OCI-LY7 (cell line): ENCODE measurements around the gene C14orf132. TPM values are rescaled to one million over a fixed set of nuclear protein-coding genes. Genes with fewer than 3 reads are reported as not detected.

Experiments
- BruUV-seq: library from RNA; stranded (reverse); fragments of 400-500 nt; replicated peaks from 2 replicates; lab custom pipeline; 2021; lab: Mats Ljungman, UMichigan
- CTCF ChIA-PET: fragments of 300-600 bp; sonication (Branson Sonifier 250); formaldehyde crosslinking; loops from one replicate; lab custom pipeline; 2022; ENCODE audit warnings: antibody characterized with exemption; ENCODE audit not compliant: unreplicated experiment; lab: Charles Lee
- POLR2A ChIA-PET: fragments of 300-600 bp; sonication (Branson Sonifier 250); formaldehyde crosslinking; loops from one replicate; lab custom pipeline; 2022; ENCODE audit warnings: antibody characterized with exemption; lab: Charles Lee
- DNase-seq: peaks from one replicate; pipeline ENCODE4 v3.0.0-alpha.2; 2015; ENCODE audit warnings: low spot score
- H2AFZ ChIP-seq: fragments of 200-600 bp; sonication (generic), shearing (Covaris generic); 2 replicates; pipeline ENCODE4 v1.6.1; 2014; ENCODE audit warnings: mild to moderate bottlenecking, antibody characterized with exemption, low read length, moderate library complexity
- H3K27ac ChIP-seq: fragments of 200-600 bp; sonication (generic); 2 replicates; pipeline ENCODE4 v1.5.1; 2014; ENCODE audit warnings: mixed run types, low read depth, mild to moderate bottlenecking, moderate library complexity, low read length, inconsistent platforms; ENCODE audit not compliant: poor library complexity, severe bottlenecking
- H3K36me3 ChIP-seq: fragments of 200-600 bp; sonication (generic); 2 replicates; pipeline ENCODE4 v1.6.1; 2014; ENCODE audit warnings: mild to moderate bottlenecking, antibody characterized with exemption, low read length, moderate library complexity, mixed read lengths; ENCODE audit not compliant: insufficient read depth
- H3K4me1 ChIP-seq: fragments of 200-600 bp; sonication (generic); 2 replicates; pipeline ENCODE4 v1.5.1; 2014; ENCODE audit warnings: mild to moderate bottlenecking, low read length; ENCODE audit not compliant: insufficient read depth, poor library complexity, severe bottlenecking
- H3K4me2 ChIP-seq: fragments of 200-600 bp; sonication (generic); 2 replicates; pipeline ENCODE4 v1.6.1; 2014; ENCODE audit warnings: mild to moderate bottlenecking, low read length
- H3K4me3 ChIP-seq: fragments of 200-600 bp; sonication (generic); 2 replicates; pipeline ENCODE4 v1.5.1; 2014; ENCODE audit warnings: mild to moderate bottlenecking, low read depth, low read length; ENCODE audit not compliant: poor library complexity, severe bottlenecking
- H3K79me2 ChIP-seq: fragments of 200-600 bp; sonication (generic); 2 replicates; pipeline ENCODE4 v1.6.1; 2016; ENCODE audit warnings: low read depth, mild to moderate bottlenecking, low read length, moderate library complexity, mixed read lengths; ENCODE audit not compliant: insufficient read depth
- H3K9me2 ChIP-seq: fragments of 200-600 bp; sonication (generic); 2 replicates; pipeline ENCODE4 v1.6.1; 2016; ENCODE audit warnings: mild to moderate bottlenecking, low read length, mixed read lengths; ENCODE audit not compliant: insufficient read depth
- H3K9me3 ChIP-seq: fragments of 200-600 bp; sonication (generic); 2 replicates; pipeline ENCODE4 v1.6.1; 2014; ENCODE audit warnings: mild to moderate bottlenecking, mixed run types, low read length, mixed read lengths
- H4K20me1 ChIP-seq: fragments of 200-600 bp; sonication (generic); 2 replicates; pipeline ENCODE4 v1.6.1; 2014; ENCODE audit warnings: mild to moderate bottlenecking, antibody characterized with exemption, low read length, moderate library complexity, mixed read lengths; ENCODE audit not compliant: insufficient read depth
- CTCF ChIP-seq: fragments of 200-600 bp; sonication (generic); conservative IDR thresholded peaks from 2 replicates; pipeline ENCODE4 v1.5.1; 2014; ENCODE audit warnings: mild to moderate bottlenecking, antibody characterized with exemption, low read length, moderate library complexity, mixed read lengths
- EZH2phosphoT487 ChIP-seq: fragments of 200-600 bp; sonication (generic); IDR thresholded peaks from 2 replicates; pipeline ENCODE4 v1.6.1; 2018; ENCODE audit warnings: low read depth, borderline replicate concordance, mild to moderate bottlenecking, mixed run types, antibody characterized with exemption, low read length, moderate library complexity, mixed read lengths
- intact Hi-C: fragments of 100-400 bp; cut with micrococcal nuclease; formaldehyde crosslinking; loops from one replicate; pipeline ENCODE4 v1.10.0; 2022; ENCODE audit not compliant: unreplicated experiment
- total RNA-seq, 2 experiments: library from RNA; depleted of rRNA in 1 of 2; stranded (reverse); fragments of >200 nt in 1 of 2; shearing (Covaris generic) in 1 of 2; gene quantifications; 2 replicates each; pipeline ENCODE4 v1.2.3, GENCODE V29; 2014 to 2022

Gene C14orf132
- total RNA-seq, 2 experiments from 2014 or later = 0.27 TPM; not detected in 1

- H3K27ac ChIP-seq = no peak overlapping the region
- BruUV-seq = no TSS peak
- no peak overlapping the region for H3K4me3 ChIP-seq
- no peaks in the 10 kb centered on the region for H3K36me3 ChIP-seq
- H3K9me3 ChIP-seq = no peaks in the 10 kb centered on the region
- intact Hi-C loops = no loop called here
- H3K79me2 ChIP-seq = no peaks in the 10 kb centered on the region
- H3K4me1 ChIP-seq = no peaks in the 10 kb centered on the region
- DNase-seq = no peak
- ChIA-PET CTCF (no interaction called here), POLR2A (interaction anchor here (1.2 kb wide), 1 partner anchor 12 kb away, joined by 3 read pairs; no protein-coding TSS in a partner anchor)
- H4K20me1 ChIP-seq = no peaks in the 10 kb centered on the region
- H2AFZ ChIP-seq = no peak overlapping the region
- TF ChIP-seq CTCF = no peak
- TF ChIP-seq EZH2phosphoT487 = no peak
- H3K4me2 ChIP-seq = no peak overlapping the region
- no peaks in the 10 kb centered on the region for H3K9me2 ChIP-seq
Measured at GRCh38 chr14:96106891-96107290, 67.7 kb downstream of the C14orf132 start.

DNA sequence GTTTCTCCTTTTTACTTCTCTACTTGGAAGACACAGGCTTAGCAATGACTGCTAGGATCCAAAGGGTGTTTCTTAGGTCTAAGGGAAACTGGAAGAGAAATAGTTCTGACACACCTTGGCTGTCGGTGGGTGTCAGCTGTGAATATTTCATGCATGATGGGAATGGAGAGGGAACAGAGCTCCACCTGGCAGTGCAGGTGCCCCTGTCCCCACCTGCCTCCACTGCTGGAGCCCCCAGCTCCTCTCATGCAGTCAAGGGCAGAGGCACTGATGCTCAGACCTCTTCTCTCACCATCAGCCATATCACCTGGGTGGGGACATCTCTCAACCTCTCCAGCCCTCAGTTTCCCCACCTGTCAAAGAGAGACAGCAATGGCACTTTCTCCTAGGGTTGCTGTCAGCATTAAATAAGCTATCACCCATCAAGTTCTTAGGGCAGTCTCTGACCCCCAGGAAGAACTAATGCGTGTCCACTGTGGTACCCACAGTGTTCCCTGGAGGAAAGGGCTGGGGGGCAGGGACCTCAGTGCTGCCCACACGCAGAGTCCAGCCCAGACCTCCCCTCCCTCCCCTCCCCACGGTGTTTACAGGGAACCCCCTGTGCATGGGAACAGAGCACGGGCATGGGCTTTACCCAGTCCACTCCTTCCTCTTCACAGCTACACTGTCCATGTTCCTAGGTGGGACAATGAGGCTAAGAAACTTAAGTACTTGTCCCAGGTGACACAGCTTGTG is 69.1 kb downstream of the C14orf132 start:
- H3K4me1 ChIP-seq = no peaks in the 10 kb centered on the region
- no peaks in the 10 kb centered on the region for H3K9me3 ChIP-seq
- H3K4me3 ChIP-seq = no peak overlapping the region
- no peaks in the 10 kb centered on the region for H3K79me2 ChIP-seq
- POLR2A ChIA-PET = no interaction called here
- intact Hi-C loops = no loop called here
- DNase-seq = no peak
- CTCF ChIA-PET = no interaction called here
- H3K4me2 ChIP-seq = no peak overlapping the region
- no peak overlapping the region for H3K27ac ChIP-seq
- TF ChIP-seq CTCF = no peak
- no peak for TF ChIP-seq EZH2phosphoT487
- no peaks in the 10 kb centered on the region for H3K9me2 ChIP-seq
- no peak overlapping the region for H2AFZ ChIP-seq
- no peaks in the 10 kb centered on the region for H3K36me3 ChIP-seq
- BruUV-seq = no TSS peak
- no peaks in the 10 kb centered on the region for H4K20me1 ChIP-seq

DNA sequence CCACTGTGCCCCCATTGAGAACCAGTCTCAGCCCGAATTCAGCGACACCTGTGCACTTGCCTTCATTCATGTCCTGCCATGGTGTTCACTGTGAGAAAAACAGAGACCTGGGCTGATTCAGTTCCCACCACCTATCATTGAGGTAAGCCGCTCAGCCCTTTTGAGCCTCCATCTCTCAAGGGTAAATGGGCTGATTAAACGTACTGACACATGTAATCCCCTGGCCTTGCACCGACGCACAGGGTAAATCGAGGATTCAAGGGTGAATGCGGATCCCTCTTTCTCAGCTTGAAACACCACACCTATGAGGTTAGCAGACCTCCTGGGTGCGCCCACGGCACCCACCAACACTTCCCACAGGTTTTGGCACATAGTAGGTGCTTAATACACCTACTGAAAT is 69.7 kb downstream of the C14orf132 start:
- ChIA-PET POLR2A (no interaction called here), CTCF (no interaction called here)
- TF ChIP-seq EZH2phosphoT487 = no peak
- no peak for TF ChIP-seq CTCF
- no peak overlapping the region for H3K4me3 ChIP-seq
- H3K4me2 ChIP-seq = no peak overlapping the region
- H3K4me1 ChIP-seq = no peaks in the 10 kb centered on the region
- BruUV-seq = no TSS peak
- H2AFZ ChIP-seq = no peak overlapping the region
- DNase-seq = no peak
- H3K9me2 ChIP-seq = no peaks in the 10 kb centered on the region
- no peaks in the 10 kb centered on the region for H3K36me3 ChIP-seq
- no peak overlapping the region for H3K27ac ChIP-seq
- H4K20me1 ChIP-seq = no peaks in the 10 kb centered on the region
- H3K79me2 ChIP-seq = no peaks in the 10 kb centered on the region
- H3K9me3 ChIP-seq = no peaks in the 10 kb centered on the region
- intact Hi-C loops = no loop called here
